GM12891 (cell line): ENCODE results near the gene ANKRD6.

Experiments
- POLR2A ChIP-seq: IDR thresholded peaks from 2 replicates; pipeline ENCODE4 v1.6.1; 2011; ENCODE audit warnings: low read depth, low read length, control low read depth
- POLR2AphosphoS5 ChIP-seq: IDR thresholded peaks from 2 replicates; pipeline ENCODE4 v1.6.1; 2011; ENCODE audit warnings: low read depth, low read length, control low read depth
- POU2F2 ChIP-seq: IDR thresholded peaks from 2 replicates; pipeline ENCODE4 v1.6.1; 2011; ENCODE audit warnings: low read depth, mild to moderate bottlenecking, control low read depth, low read length, moderate library complexity
- SPI1 ChIP-seq: IDR thresholded peaks from 2 replicates; pipeline ENCODE4 v1.6.1; 2011; ENCODE audit warnings: low read depth, low read length, control low read depth
- TAF1 ChIP-seq: IDR thresholded peaks from 2 replicates; pipeline ENCODE4 v1.6.1; 2011; ENCODE audit warnings: low read depth, low read length, control low read depth

- no peak for TF ChIP-seq TAF1
- TF ChIP-seq POLR2A: no peak
- no peak for TF ChIP-seq POLR2AphosphoS5
- TF ChIP-seq POU2F2: no peak
- no peak for TF ChIP-seq SPI1
Measured at GRCh38 chr6:89530982-89531381, 98.0 kb downstream of the ANKRD6 start.
